GM12864 (cell line): ENCODE results near the gene ARAP2.

Experiments used
- DNase-seq: peaks from one replicate; pipeline ENCODE4 v3.0.0-alpha.2; 2011; ENCODE audit warnings: low read depth
- H3K4me3 ChIP-seq: 2 replicates; pipeline ENCODE4 v1.5.1; 2011; ENCODE audit warnings: mild to moderate bottlenecking, low read depth, low read length, control low read depth
- TF ChIP-seq, protein P1 (sequence below): IDR thresholded peaks from 2 replicates; pipeline ENCODE4 v1.5.1; 2011; ENCODE audit warnings: low read depth, mild to moderate bottlenecking, moderate library complexity, low read length, control low read depth, inconsistent platforms; ENCODE audit errors: missing control alignments

ARAP2 gene

DNA sequence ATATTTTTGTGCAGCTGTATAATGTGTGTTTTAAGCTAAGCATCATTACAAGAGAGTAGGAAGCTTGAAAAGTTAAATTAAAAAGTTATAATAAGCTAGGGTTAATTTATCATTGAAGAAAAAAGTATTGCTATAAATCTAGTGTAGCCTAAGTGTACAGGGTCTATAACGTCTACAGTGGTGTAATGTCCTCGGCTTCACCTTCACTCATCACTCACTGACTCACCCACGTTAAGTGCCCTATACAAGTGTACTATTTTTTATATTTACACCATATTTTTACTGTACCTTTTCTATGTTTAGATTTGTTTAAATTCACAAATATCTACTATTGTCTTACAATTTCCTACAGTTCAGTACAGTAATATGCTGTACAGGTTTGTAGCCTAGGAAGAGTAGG is 23.5 kb downstream of the ARAP2 start:
- TF ChIP-seq, protein P1, sequence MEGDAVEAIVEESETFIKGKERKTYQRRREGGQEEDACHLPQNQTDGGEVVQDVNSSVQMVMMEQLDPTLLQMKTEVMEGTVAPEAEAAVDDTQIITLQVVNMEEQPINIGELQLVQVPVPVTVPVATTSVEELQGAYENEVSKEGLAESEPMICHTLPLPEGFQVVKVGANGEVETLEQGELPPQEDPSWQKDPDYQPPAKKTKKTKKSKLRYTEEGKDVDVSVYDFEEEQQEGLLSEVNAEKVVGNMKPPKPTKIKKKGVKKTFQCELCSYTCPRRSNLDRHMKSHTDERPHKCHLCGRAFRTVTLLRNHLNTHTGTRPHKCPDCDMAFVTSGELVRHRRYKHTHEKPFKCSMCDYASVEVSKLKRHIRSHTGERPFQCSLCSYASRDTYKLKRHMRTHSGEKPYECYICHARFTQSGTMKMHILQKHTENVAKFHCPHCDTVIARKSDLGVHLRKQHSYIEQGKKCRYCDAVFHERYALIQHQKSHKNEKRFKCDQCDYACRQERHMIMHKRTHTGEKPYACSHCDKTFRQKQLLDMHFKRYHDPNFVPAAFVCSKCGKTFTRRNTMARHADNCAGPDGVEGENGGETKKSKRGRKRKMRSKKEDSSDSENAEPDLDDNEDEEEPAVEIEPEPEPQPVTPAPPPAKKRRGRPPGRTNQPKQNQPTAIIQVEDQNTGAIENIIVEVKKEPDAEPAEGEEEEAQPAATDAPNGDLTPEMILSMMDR = no peak
- no peak overlapping the region for H3K4me3 ChIP-seq
- DNase-seq = no peak

DNA sequence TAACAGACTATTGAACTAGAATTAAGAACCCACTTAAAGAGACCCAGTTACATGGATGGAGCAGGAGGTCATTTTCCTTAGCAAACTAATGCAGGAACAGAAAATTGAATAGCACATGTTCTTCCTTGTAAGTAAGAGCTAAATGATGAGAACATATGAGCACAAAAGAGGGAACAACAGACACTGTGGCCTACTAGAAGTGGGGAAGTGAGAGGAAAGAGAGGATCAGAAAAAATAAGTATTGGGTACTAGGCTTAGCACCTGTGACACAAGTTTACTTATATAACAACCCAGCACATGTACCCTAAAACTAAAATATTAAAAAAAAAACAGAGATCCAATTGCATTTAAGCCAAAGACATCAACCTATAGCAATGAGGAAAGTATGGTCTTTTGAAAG is 26.2 kb downstream of the ARAP2 start:
- TF ChIP-seq, protein P1 = no peak
- no peak overlapping the region for H3K4me3 ChIP-seq
- no peak for DNase-seq

DNA sequence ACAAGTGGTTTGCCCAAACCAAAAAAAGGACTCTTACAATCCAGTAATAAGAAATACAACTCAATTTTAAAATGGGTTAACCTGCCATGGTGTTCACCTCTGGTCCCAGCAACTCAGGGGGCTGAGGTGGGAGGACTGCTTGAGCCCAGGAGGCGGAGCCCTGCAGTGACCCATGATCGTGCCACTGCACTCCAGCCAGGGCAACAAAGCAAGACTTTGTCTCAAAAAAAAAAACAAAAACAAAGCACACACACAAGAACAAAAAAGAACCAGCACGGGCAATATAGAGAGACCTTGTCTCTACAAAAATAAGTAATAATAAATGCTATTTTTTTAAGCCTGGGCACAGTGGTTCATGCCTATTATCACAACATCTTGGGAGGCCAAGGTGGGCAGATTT is 28.7 kb downstream of the ARAP2 start:
- DNase-seq = no peak
- TF ChIP-seq, protein P1 = no peak
- no peak overlapping the region for H3K4me3 ChIP-seq

DNA sequence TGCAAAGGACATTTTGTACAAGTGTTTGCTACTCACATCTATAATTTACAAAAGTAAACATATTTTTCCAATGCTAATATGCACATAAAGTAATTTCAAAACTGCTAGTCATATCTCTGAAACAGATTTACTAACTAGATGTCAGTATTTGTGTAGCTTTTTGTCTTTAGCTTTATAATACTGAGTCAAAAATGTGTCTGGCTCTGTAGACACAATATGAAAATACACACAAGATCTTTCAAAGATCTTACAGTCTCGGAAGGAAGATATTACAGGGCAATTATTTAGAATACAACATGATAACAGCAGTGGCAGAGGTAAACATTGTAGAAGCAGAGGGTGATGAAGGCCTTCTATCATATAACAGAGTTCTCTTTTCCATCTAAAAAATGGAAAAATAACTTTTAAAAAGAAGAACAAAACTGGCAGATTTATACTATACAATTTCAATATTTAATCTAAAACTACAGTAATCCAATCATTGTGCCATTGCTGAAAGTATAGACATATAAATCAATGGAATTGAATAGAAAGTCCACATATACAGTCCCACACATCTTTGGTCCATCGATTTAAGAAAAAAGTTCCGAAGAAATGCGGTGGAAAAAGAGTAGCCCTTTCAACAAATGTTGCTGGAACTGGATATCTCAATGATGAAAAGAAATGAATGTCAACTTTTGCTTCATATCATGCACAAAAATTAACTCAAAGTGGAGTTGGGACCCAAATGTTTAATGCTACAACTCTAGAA is 29.4 kb downstream of the ARAP2 start:
- no peak overlapping the region for H3K4me3 ChIP-seq
- DNase-seq = no peak
- TF ChIP-seq, protein P1 = no peak

DNA sequence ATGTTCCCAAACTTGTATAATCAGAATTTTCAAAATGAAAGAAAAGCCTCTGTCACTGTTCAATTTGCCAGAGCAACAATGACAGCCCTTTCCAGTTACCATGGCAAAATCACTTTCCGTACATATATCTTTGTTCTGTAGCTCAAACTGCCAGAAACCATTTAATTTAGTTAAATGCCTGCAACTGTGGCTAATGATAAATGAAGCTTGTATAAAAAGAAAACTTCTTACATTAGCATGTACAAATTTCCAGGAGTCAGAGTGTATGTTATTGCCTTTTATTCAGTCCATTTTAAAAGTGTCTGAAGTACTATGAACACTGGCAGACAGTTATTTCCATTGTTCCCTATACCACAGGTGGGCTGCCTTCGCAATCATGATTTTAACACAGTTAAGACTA is 30.3 kb downstream of the ARAP2 start:
- no peak for DNase-seq
- no peak overlapping the region for H3K4me3 ChIP-seq
- TF ChIP-seq, protein P1 = no peak

- no peak for DNase-seq
- no peak overlapping the region for H3K4me3 ChIP-seq
- TF ChIP-seq, protein P1 = no peak
These were observed 33.2 kb downstream of the ARAP2 start for GRCh38 chr4:36211084-36211483.

GRCh38 chr4:36209941-36210649 is 34.2 kb downstream of the ARAP2 start:
- H3K4me3 ChIP-seq = no peak overlapping the region
- no peak for DNase-seq
- TF ChIP-seq, protein P1 = peak; percentile 6
